GM13976 (cell line): ENCODE measurements around the gene GTSE1.

Experiments used
- DNase-seq: peaks from one replicate; pipeline ENCODE4 v3.0.0; 2012; ENCODE audit warnings: low spot score
- CTCF ChIP-seq: IDR thresholded peaks from 2 replicates; pipeline ENCODE4 v1.5.1; 2012; ENCODE audit warnings: borderline replicate concordance, mild to moderate bottlenecking; ENCODE audit not compliant: insufficient read depth; ENCODE audit errors: extremely low read depth, missing control alignments, control extremely low read depth
- in situ Hi-C: fragments of 300-500 bp; cut with MboI; formaldehyde crosslinking; loops from one replicate; pipeline ENCODE4 v1.12.0; 2022; ENCODE audit warnings: low sequenced_read_pairs, mixed read lengths, inconsistent platforms; ENCODE audit not compliant: unreplicated experiment

GTSE1 gene

GRCh38 chr22:46373159-46373558, 76.5 kb downstream of the GTSE1 start:
- in situ Hi-C loops = no loop called here
- TF ChIP-seq CTCF = no peak
- DNase-seq = no peak

- no peak for TF ChIP-seq CTCF
- DNase-seq = no peak
- in situ Hi-C loops = no loop called here
These were observed 77.4 kb downstream of the GTSE1 start for GRCh38 chr22:46373921-46374662.

- in situ Hi-C loops = no loop called here
These were observed 78.2 kb downstream of the GTSE1 start for GRCh38 chr22:46374663-46375474.

GRCh38 chr22:46376111-46376510, 79.4 kb downstream of the GTSE1 start:
- no peak for TF ChIP-seq CTCF
- in situ Hi-C loops = no loop called here
- DNase-seq = no peak

More at GRCh38 chr22:46374663-46375474, 78.2 kb downstream of the GTSE1 start:
- DNase-seq = no peak
- TF ChIP-seq CTCF = no peak

- in situ Hi-C loops = no loop called here
- DNase-seq = no peak
- TF ChIP-seq CTCF = no peak
These were observed 80.3 kb downstream of the GTSE1 start for GRCh38 chr22:46376908-46377524.

- TF ChIP-seq CTCF = no peak
- in situ Hi-C loops = no loop called here
- DNase-seq = no peak
These were observed 81.1 kb downstream of the GTSE1 start for GRCh38 chr22:46377525-46378425.
